MM.1S (cell line): ENCODE measurements around the gene ABTB2.

Source experiments
- DNase-seq: peaks from one replicate; pipeline ENCODE4 v3.0.0-alpha.2; 2015
- H2AFZ ChIP-seq: fragments of 300-600 bp; sonication (generic); 2 replicates; pipeline ENCODE4 v1.6.0; 2016; ENCODE audit warnings: antibody characterized with exemption, low read length
- H3F3A ChIP-seq: fragments of 300-600 bp; sonication (generic); 2 replicates; pipeline ENCODE4 v1.6.1; 2016; ENCODE audit warnings: mild to moderate bottlenecking, antibody characterized with exemption, low read length, moderate library complexity, mixed read lengths; ENCODE audit not compliant: insufficient read depth
- H3K27ac ChIP-seq: fragments of 300-600 bp; sonication (generic); 2 replicates; pipeline ENCODE4 v1.5.1; 2016; ENCODE audit warnings: mild to moderate bottlenecking, low read length
- H3K27me3 ChIP-seq: fragments of 300-600 bp; sonication (generic); replicated peaks from 2 replicates; pipeline ENCODE4 v1.6.0; 2016; ENCODE audit warnings: low read length; ENCODE audit not compliant: insufficient read depth
- H3K36me3 ChIP-seq: fragments of 300-600 bp; sonication (generic); replicated peaks from 2 replicates; pipeline ENCODE4 v1.6.1; 2016; ENCODE audit warnings: mild to moderate bottlenecking, low read length, mixed read lengths; ENCODE audit not compliant: insufficient read depth
- H3K4me1 ChIP-seq: fragments of 300-600 bp; sonication (generic); 2 replicates; pipeline ENCODE4 v1.6.1; 2016; ENCODE audit warnings: low read length, mixed read lengths
- H3K4me2 ChIP-seq: fragments of 300-600 bp; sonication (generic); 2 replicates; pipeline ENCODE4 v1.6.0; 2016; ENCODE audit warnings: low read depth, low read length
- H3K4me3 ChIP-seq: fragments of 300-600 bp; sonication (generic); 2 replicates; pipeline ENCODE4 v1.5.1; 2016; ENCODE audit warnings: low read length, mixed read lengths
- H3K79me2 ChIP-seq: fragments of 300-600 bp; sonication (generic); 2 replicates; pipeline ENCODE4 v1.6.1; 2016; ENCODE audit warnings: mixed run types, low read length, mixed read lengths
- H3K9ac ChIP-seq: fragments of 300-600 bp; sonication (generic); 2 replicates; pipeline ENCODE4 v1.6.1; 2016; ENCODE audit warnings: low read length, mixed read lengths
- H3K9me2 ChIP-seq: fragments of 300-600 bp; sonication (generic); replicated peaks from 2 replicates; pipeline ENCODE4 v1.6.1; 2016; ENCODE audit warnings: mild to moderate bottlenecking, low read length, mixed read lengths; ENCODE audit not compliant: insufficient read depth
- H3K9me3 ChIP-seq: fragments of 300-600 bp; sonication (generic); replicated peaks from 2 replicates; pipeline ENCODE4 v1.6.1; 2016; ENCODE audit warnings: mild to moderate bottlenecking, low read length, mixed read lengths; ENCODE audit not compliant: insufficient read depth
- H4K20me1 ChIP-seq: fragments of 300-600 bp; sonication (generic); 2 replicates; pipeline ENCODE4 v1.6.1; 2016; ENCODE audit warnings: mild to moderate bottlenecking, low read length, moderate library complexity, mixed read lengths; ENCODE audit not compliant: insufficient read depth
- EZH2 ChIP-seq: fragments of 300-600 bp; sonication (generic); optimal IDR thresholded peaks from 2 replicates; pipeline ENCODE3; 2017; ENCODE audit warnings: low read depth, mild to moderate bottlenecking, antibody characterized with exemption, low read length, mixed read lengths
- EZH2phosphoT487 ChIP-seq: fragments of 300-600 bp; sonication (generic); IDR thresholded peaks from 2 replicates; pipeline ENCODE4 v1.6.1; 2018; ENCODE audit warnings: antibody characterized with exemption, low read length
- TF ChIP-seq, protein P1 (sequence below): fragments of 300-600 bp; sonication (generic); IDR thresholded peaks from 2 replicates; pipeline ENCODE4 v1.5.1; 2016; ENCODE audit warnings: antibody characterized with exemption, low read length, mixed read lengths

The ABTB2 gene

GRCh38 chr11:34155057-34155756 lies 202.6 kb downstream of the ABTB2 start:
- H2AFZ ChIP-seq, result no peak overlapping the region
- no peaks in the 10 kb centered on the region for H3K27me3 ChIP-seq
- no peaks in the 10 kb centered on the region for H4K20me1 ChIP-seq
- DNase-seq, result no peak
- H3K9me2 ChIP-seq, result no peaks in the 10 kb centered on the region
- no peak overlapping the region for H3K9ac ChIP-seq
- H3K4me2 ChIP-seq, result no peak overlapping the region
- no peaks in the 10 kb centered on the region for H3K9me3 ChIP-seq
- H3K79me2 ChIP-seq, result no peaks in the 10 kb centered on the region
- no peak overlapping the region for H3K27ac ChIP-seq
- H3F3A ChIP-seq, result no peaks in the 10 kb centered on the region
- no peak overlapping the region for H3K4me3 ChIP-seq
- TF ChIP-seq, protein P1, sequence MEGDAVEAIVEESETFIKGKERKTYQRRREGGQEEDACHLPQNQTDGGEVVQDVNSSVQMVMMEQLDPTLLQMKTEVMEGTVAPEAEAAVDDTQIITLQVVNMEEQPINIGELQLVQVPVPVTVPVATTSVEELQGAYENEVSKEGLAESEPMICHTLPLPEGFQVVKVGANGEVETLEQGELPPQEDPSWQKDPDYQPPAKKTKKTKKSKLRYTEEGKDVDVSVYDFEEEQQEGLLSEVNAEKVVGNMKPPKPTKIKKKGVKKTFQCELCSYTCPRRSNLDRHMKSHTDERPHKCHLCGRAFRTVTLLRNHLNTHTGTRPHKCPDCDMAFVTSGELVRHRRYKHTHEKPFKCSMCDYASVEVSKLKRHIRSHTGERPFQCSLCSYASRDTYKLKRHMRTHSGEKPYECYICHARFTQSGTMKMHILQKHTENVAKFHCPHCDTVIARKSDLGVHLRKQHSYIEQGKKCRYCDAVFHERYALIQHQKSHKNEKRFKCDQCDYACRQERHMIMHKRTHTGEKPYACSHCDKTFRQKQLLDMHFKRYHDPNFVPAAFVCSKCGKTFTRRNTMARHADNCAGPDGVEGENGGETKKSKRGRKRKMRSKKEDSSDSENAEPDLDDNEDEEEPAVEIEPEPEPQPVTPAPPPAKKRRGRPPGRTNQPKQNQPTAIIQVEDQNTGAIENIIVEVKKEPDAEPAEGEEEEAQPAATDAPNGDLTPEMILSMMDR, result no peak
- TF ChIP-seq EZH2phosphoT487 (no peak), EZH2 (no peak)
- no peaks in the 10 kb centered on the region for H3K36me3 ChIP-seq
- no peaks in the 10 kb centered on the region for H3K4me1 ChIP-seq

DNA sequence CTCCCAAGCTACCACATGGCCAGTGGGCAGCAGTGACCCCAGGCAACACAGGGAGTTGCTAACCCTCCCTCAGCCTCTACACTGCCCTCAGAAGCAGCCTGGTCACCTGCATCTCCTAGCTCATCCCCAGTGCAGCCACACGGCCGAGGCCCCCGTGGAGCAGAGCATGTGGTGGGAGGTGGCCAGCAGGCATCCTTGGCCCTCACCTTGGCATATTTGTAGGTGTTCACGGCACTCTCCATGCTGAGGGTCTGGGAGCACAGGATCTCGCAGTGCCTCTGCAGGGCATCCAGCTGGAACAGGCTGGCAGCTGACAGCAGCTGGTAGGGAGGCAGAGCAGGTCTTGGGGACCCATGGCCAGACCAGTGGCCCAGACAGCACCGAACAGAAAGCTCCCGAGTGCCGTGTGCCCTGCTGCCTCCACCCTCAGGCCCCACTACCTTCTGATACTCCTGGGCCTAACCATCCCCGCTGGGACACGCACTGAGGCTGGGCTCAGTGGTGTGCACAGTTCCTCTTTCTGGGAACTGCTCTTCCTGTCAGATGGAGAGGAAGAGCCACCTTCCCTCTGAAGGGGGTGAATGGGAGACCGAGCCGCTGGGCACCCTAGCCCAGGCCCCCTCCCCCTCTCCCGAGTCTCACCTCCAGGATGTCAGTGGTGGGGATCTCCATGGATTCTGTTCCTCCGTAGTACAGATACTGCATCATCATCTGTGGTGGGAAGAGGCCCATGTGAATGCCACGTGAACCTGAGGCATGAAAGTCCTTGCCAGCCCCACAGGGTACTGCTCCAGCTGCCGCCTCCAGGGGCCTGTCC lies 203.5 kb downstream of the ABTB2 start:
- H3K4me2 ChIP-seq, result no peak overlapping the region
- no peaks in the 10 kb centered on the region for H4K20me1 ChIP-seq
- no peak overlapping the region for H3K27ac ChIP-seq
- H3K4me3 ChIP-seq, result no peak overlapping the region
- TF ChIP-seq EZH2, result no peak
- TF ChIP-seq, protein P1, result no peak
- no peak for TF ChIP-seq EZH2phosphoT487
- H3K9ac ChIP-seq, result no peak overlapping the region
- no peaks in the 10 kb centered on the region for H3K79me2 ChIP-seq
- no peak for DNase-seq
- H2AFZ ChIP-seq, result no peak overlapping the region
- no peaks in the 10 kb centered on the region for H3K9me3 ChIP-seq
- H3K27me3 ChIP-seq, result no peaks in the 10 kb centered on the region
- H3F3A ChIP-seq, result no peaks in the 10 kb centered on the region
- H3K9me2 ChIP-seq, result no peaks in the 10 kb centered on the region
- no peaks in the 10 kb centered on the region for H3K4me1 ChIP-seq
- no peaks in the 10 kb centered on the region for H3K36me3 ChIP-seq

DNA sequence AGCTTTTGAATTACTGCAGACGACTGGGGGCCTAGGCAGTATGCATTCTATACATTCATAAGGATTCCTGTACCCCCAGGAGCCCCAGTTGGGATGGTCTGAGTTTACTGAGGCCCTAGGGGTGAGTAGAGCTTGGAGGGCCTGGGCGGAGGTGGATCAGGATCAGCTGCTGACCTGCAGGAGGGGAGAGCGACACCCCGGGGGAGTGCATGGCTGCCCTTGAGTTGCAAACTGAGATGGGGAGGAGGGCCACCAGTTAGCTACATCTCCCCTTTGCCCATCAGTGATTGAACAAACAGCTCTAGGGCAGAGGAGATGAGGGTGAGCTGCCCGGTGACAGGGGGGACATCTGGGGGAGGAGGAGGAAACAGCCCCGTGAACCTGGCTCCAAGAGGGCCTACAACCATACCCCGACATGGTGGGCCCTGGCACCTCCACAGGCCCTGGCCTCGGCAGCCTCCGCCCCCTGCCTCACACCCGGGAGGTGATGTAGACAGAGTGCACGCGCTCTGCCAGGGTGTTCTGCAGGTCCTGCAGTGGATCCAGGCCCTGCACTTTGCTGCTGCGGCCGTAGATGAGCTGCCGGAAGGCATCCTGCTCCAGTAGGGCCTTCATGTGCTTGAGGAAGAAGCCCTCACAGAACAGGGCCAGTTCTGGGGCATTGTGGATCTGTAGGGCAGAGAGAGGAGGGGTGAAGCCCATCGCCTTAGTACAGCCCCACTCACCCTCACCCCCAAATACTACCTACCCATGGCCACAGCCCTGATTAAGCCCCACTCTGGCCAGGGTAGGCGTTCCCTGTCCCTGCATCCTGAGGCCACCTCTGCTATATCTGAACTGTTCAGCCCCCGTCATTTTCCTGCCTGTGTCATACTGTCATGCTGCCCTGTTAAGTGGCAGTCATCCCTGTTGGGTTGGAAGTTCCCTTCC lies 205.6 kb downstream of the ABTB2 start:
- no peak overlapping the region for H3K27ac ChIP-seq
- TF ChIP-seq, protein P1, result no peak
- TF ChIP-seq EZH2phosphoT487 (no peak), EZH2 (no peak)

More for the DNA sequence above, 205.6 kb downstream of the ABTB2 start:
- Histone ChIP-seq H4K20me1 (no peaks in the 10 kb centered on the region), H2AFZ (no peak overlapping the region), H3K9me3 (no peaks in the 10 kb centered on the region), H3K36me3 (0 out of 2 replicates have a peak, but pooled peaks cover 6% of the 10 kb centered on the region), H3K9ac (no peak overlapping the region), H3K79me2 (no peaks in the 10 kb centered on the region), H3K27me3 (no peaks in the 10 kb centered on the region), H3K4me3 (no peak overlapping the region), H3K9me2 (no peaks in the 10 kb centered on the region), H3K4me2 (no peak overlapping the region), H3F3A (no peaks in the 10 kb centered on the region), H3K4me1 (no peaks in the 10 kb centered on the region)
- no peak for DNase-seq
